GM12878 (cell line): ENCODE data around the gene ARFGAP3. TPM values are rescaled to one million over a fixed set of nuclear protein-coding genes. Genes with fewer than 3 reads are reported as not detected.

Experiments
- ATAC-seq: fragments of 200-7000 bp; cut with Tn5 transposase; 3 replicates; pipeline ENCODE4 v1.9.1; 2020; ENCODE audit warnings: mild to moderate bottlenecking, moderate library complexity
- BruUV-seq: library from RNA; stranded (reverse); fragments of 400-500 nt; replicated peaks from 2 replicates; lab custom pipeline; 2021; lab: Mats Ljungman, UMichigan
- CTCF ChIA-PET: fragments of 300-600 bp; sonication (Branson Sonifier 250); formaldehyde crosslinking; extraction: SDS; loops from one replicate; lab custom pipeline; 2021; ENCODE audit warnings: inconsistent platforms; lab: Yijun Ruan, JAX
- POLR2A ChIA-PET: fragments of 350-600 bp; formaldehyde crosslinking; extraction: SDS; loops from one replicate; lab custom pipeline; 2021; ENCODE audit warnings: inconsistent platforms; lab: Charles Lee
- RAD21 ChIA-PET: fragments of 300-600 bp; sonication (Branson Sonifier 250); formaldehyde crosslinking; loops from one replicate; lab custom pipeline; 2023; ENCODE audit warnings: antibody characterized with exemption; ENCODE audit not compliant: unreplicated experiment; lab: Charles Lee
- SMC1A ChIA-PET: fragments of 300-600 bp; sonication (Branson Sonifier 250); formaldehyde crosslinking; loops from one replicate; lab custom pipeline; 2023; ENCODE audit not compliant: unreplicated experiment, uncharacterized antibody; lab: Charles Lee
- DNase-seq: peaks from one replicate; pipeline ENCODE4 v3.0.0-alpha.2; 2011; ENCODE audit warnings: low read depth, low spot score
- FAIRE-seq: peaks from 3 replicates; lab custom pipeline; 2011; peaks lifted over from hg19 to GRCh38; lab: Jason Lieb, UNC
- H2AFZ ChIP-seq: 2 replicates; pipeline ENCODE4 v1.6.0; 2011; ENCODE audit warnings: low read depth, low read length, control low read depth; ENCODE audit not compliant: control insufficient read depth
- H3K27ac ChIP-seq: 2 replicates; pipeline ENCODE4 v1.5.1; 2011; ENCODE audit warnings: control low read depth; ENCODE audit not compliant: control insufficient read depth, insufficient read depth
- H3K27me3 ChIP-seq, 2 experiments: replicated peaks in 1 of 2; 2 replicates each; pipeline versions ENCODE4 v1.6.0 to v1.6.1; 2011; ENCODE audit warnings: low read length in 1 of 2; ENCODE audit not compliant: control insufficient read depth in 2 of 2, insufficient read depth in 2 of 2
- H3K36me3 ChIP-seq, 2 experiments: 2 replicates each; pipeline ENCODE4 v1.5.1; 2011; ENCODE audit warnings: low read length in 1 of 2; ENCODE audit not compliant: control insufficient read depth in 2 of 2, insufficient read depth in 2 of 2
- H3K4me1 ChIP-seq: 2 replicates; pipeline ENCODE4 v1.6.1; 2011; ENCODE audit warnings: mild to moderate bottlenecking, low read length, moderate library complexity, mixed read lengths; ENCODE audit not compliant: control insufficient read depth, insufficient read depth
- H3K4me2 ChIP-seq: 2 replicates; pipeline ENCODE4 v1.6.0; 2011; ENCODE audit warnings: control low read depth; ENCODE audit not compliant: control insufficient read depth, insufficient read depth
- H3K4me3 ChIP-seq: fragments of 200-600 bp; sonication (generic); 2 replicates; pipeline ENCODE4 v1.5.1; 2016
- H3K79me2 ChIP-seq: 2 replicates; pipeline ENCODE4 v1.6.0; 2011; ENCODE audit warnings: low read length; ENCODE audit not compliant: control insufficient read depth, insufficient read depth
- H3K9ac ChIP-seq: 2 replicates; pipeline ENCODE4 v1.8.0; 2011; ENCODE audit warnings: low read length, control low read depth, mixed read lengths; ENCODE audit not compliant: control insufficient read depth, insufficient read depth
- H3K9me3 ChIP-seq: replicated peaks from 3 replicates; pipeline ENCODE4 v1.5.1; 2011; ENCODE audit warnings: mild to moderate bottlenecking, low read length; ENCODE audit not compliant: control insufficient read depth, insufficient read depth
- H4K20me1 ChIP-seq: 2 replicates; pipeline ENCODE4 v1.6.0; 2011; ENCODE audit not compliant: control insufficient read depth, insufficient read depth
- BHLHE40 ChIP-seq, 2 experiments: fragments of 450-650 bp in 1 of 2; IDR thresholded peaks; 2 replicates each; pipeline ENCODE4 v1.6.1; 2011 to 2017; ENCODE audit warnings: low read depth in 2 of 2, borderline replicate concordance in 1 of 2, improper control_type of control experiment in 1 of 2, low read length in 1 of 2, mild to moderate bottlenecking in 1 of 2
- CBX3 ChIP-seq: fragments of 200-600 bp; sonication (generic); IDR thresholded peaks from 2 replicates; pipeline ENCODE4 v1.6.1; 2016; ENCODE audit warnings: low read depth, borderline replicate concordance
- CTCF ChIP-seq, 3 experiments: IDR thresholded peaks in 2 of 3; conservative IDR thresholded peaks in 1 of 3; 2 replicates each; pipeline ENCODE4 v1.5.1; 2011; ENCODE audit warnings: low read depth in 3 of 3, low read length in 3 of 3, mild to moderate bottlenecking in 3 of 3, control low read depth in 2 of 3, moderate library complexity in 2 of 3, inconsistent platforms in 1 of 3, mixed read lengths in 1 of 3; ENCODE audit not compliant: control insufficient read depth in 2 of 3, insufficient read depth in 1 of 3; ENCODE audit errors: extremely low read depth in 1 of 3
- ESRRA ChIP-seq: IDR thresholded peaks from 2 replicates; pipeline ENCODE4 v1.6.1; 2012; ENCODE audit warnings: mild to moderate bottlenecking, low read length, improper control_type of control experiment
- EZH2 ChIP-seq: IDR thresholded peaks from 2 replicates; pipeline ENCODE4 v1.6.1; 2012; ENCODE audit warnings: low read depth, mild to moderate bottlenecking, control low read depth, inconsistent platforms, low read length, borderline replicate concordance; ENCODE audit not compliant: control insufficient read depth
- MEF2B ChIP-seq: fragments of 450-650 bp; IDR thresholded peaks from 2 replicates; pipeline ENCODE4 v1.6.1; 2018; ENCODE audit warnings: mild to moderate bottlenecking, moderate library complexity; ENCODE audit not compliant: partially characterized antibody, poor library complexity, severe bottlenecking
- NBN ChIP-seq: fragments of 450-650 bp; IDR thresholded peaks from 2 replicates; pipeline ENCODE4 v1.6.1; 2016
- PRDM15 ChIP-seq: fragments of 450-650 bp; formaldehyde crosslinking; IDR thresholded peaks from 2 replicates; pipeline ENCODE4 v1.4.0; 2020; ENCODE audit warnings: mild to moderate bottlenecking, moderate library complexity
- SIX5 ChIP-seq: IDR thresholded peaks from 2 replicates; pipeline ENCODE4 v1.6.1; 2011; ENCODE audit warnings: mild to moderate bottlenecking, low read depth, low read length, moderate library complexity; ENCODE audit not compliant: severe bottlenecking
- ZBTB11 ChIP-seq: fragments of 450-650 bp; formaldehyde crosslinking; IDR thresholded peaks from 2 replicates; pipeline ENCODE4 v1.5.0; 2022; ENCODE audit warnings: mild to moderate bottlenecking, missing genetic modification characterization
- WGBS: methylation state at CpG from one replicate; pipeline ENCODE4 v1.1.6; 2016; ENCODE audit warnings: low lambda C conversion rate; ENCODE audit not compliant: insufficient replicate concordance, insufficient coverage; ENCODE audit errors: missing lambda C conversion rate; 5-methylcytosine and 5-hydroxymethylcytosine counted together
- in situ Hi-C: fragments of 300-500 bp; cut with MboI; formaldehyde crosslinking; loops from 9 replicates; pipeline ENCODE4 v1.14.3; 2018; ENCODE audit warnings: mixed read lengths
- intact Hi-C: fragments of 100-400 bp; cut with micrococcal nuclease; formaldehyde crosslinking; loops from one replicate; pipeline ENCODE4 v1.14.2; 2022; ENCODE audit not compliant: unreplicated experiment
- polyA plus RNA-seq, 11 experiments: library from polyadenylated mRNA; depleted of rRNA in 4 of 11; unstranded in 6 of 11; stranded (reverse) in 5 of 11; fragments of >200 nt; fragmentation: Nextera tagmentation in 4 of 11; fragmentation: Illumina TruSeq in 1 of 11; extraction: Ambion mirVana in 4 of 11; extraction: Trizol in 1 of 11; gene quantifications; 1 replicate in 1 of 11; 2 replicates in 10 of 11; pipeline versions ENCODE4 v1.2.1 to v1.2.3, GENCODE V29; 2011 to 2016; ENCODE audit warnings: inconsistent platforms in 2 of 11, missing spikeins in 2 of 11, low read depth in 1 of 11
- total RNA-seq, 4 experiments: library from RNA; depleted of rRNA in 3 of 4; stranded (reverse); fragments of >200 nt in 3 of 4; fragmentation: Illumina TruSeq in 1 of 4; extraction: Trizol in 1 of 4; gene quantifications; 2 replicates each; pipeline versions ENCODE4 v1.2.1 to v1.2.3, GENCODE V29; 2013 to 2021

Gene ARFGAP3
- total and polyA plus RNA-seq, 10 of the 15 experiments (the other 5 are each of a cell fraction or from before 2014, with no cell fraction given) = 29.7 to 50.8 (median 39.5) TPM

- no peak for TF ChIP-seq ZBTB11
- no peak for TF ChIP-seq BHLHE40 (IDR thresholded peaks at IDR 0.05; ENCODE audit: borderline replicate concordance in 1 of 2, low read depth in 2 of 2, low read length in 1 of 2)
- no peak for TF ChIP-seq CBX3
- TF ChIP-seq, all 136 proteins: peak for 0
Measured at GRCh38 chr22:42808521-42808920, 48.6 kb downstream of the ARFGAP3 start (continued).

- no peaks in the 10 kb centered on the region for H3K27me3 ChIP-seq
- BruUV-seq = no TSS peak
- H2AFZ ChIP-seq = no peak overlapping the region
- ATAC-seq (no peak), FAIRE-seq (no peak), DNase-seq (no peak)
- no peak overlapping the region for H3K4me2 ChIP-seq
- H4K20me1 ChIP-seq = no peaks in the 10 kb centered on the region
- POLR2A ChIA-PET = no interaction called here
- in situ Hi-C loops (no loop called here), intact Hi-C loops (no loop called here)
- no peak overlapping the region for H3K27ac ChIP-seq
- no peak overlapping the region for H3K9ac ChIP-seq
- H3K4me3 ChIP-seq = no peak overlapping the region
- SMC1A ChIA-PET = no interaction called here
- no peaks in the 10 kb centered on the region for H3K4me1 ChIP-seq
- peaks cover 15 to 23% of the 10 kb centered on the region in 2 experiments; a peak in 3 of 4 replicates for H3K36me3 ChIP-seq
- H3K79me2 ChIP-seq = no peaks in the 10 kb centered on the region
- 98% methylated on average over 6 of the region's 6 CpGs for WGBS
- CTCF ChIA-PET = interaction anchor here (2.0 kb wide), 1 partner anchor 10 kb away, joined by 5 read pairs; no protein-coding TSS in a partner anchor
- no peaks in the 10 kb centered on the region for H3K9me3 ChIP-seq
- RAD21 ChIA-PET = no interaction called here
- no peak for TF ChIP-seq PRDM15 (CRISPR knock-in tag)
- TF ChIP-seq ESRRA = no peak
- no peak for TF ChIP-seq CTCF (IDR thresholded peaks at IDR 0.05 in 2 of 3, conservative IDR thresholded peaks at IDR 0.05 in 1 of 3; ENCODE audit: control insufficient read depth in 2 of 3, extremely low read depth in 1 of 3, insufficient read depth in 1 of 3, low read depth in 3 of 3, low read length in 3 of 3)
- TF ChIP-seq EZH2 = no peak
- no peak for TF ChIP-seq NBN
- no peak for TF ChIP-seq SIX5
- TF ChIP-seq MEF2B = no peak
Measured at GRCh38 chr22:42807185-42807584, 49.9 kb downstream of the ARFGAP3 start.
